Fibroblast of the aortic adventitia (primary cell): ENCODE results near the gene AKT1. TPM values are rescaled to one million over a fixed set of nuclear protein-coding genes. Genes with fewer than 3 reads are reported as not detected.
A peak's percentile ranks its signal among the peaks of the same experiment; 100 is the strongest.

ENCODE experiments used
- DNase-seq: peaks from one replicate; pipeline ENCODE4 v3.0.0-alpha.2; 2010; ENCODE audit warnings: low read depth
- H3K4me3 ChIP-seq: 2 replicates; pipeline ENCODE4 v1.5.1; 2011; ENCODE audit warnings: low read depth, mild to moderate bottlenecking, control low read depth, low read length, moderate library complexity
- CTCF ChIP-seq: IDR thresholded peaks from 2 replicates; pipeline ENCODE4 v1.5.1; 2011; ENCODE audit warnings: mild to moderate bottlenecking, low read length, control low read depth, inconsistent platforms; ENCODE audit not compliant: insufficient read depth
- total RNA-seq: library from RNA; depleted of rRNA; stranded (reverse); fragments of >200 nt; gene quantifications from 2 replicates; pipeline ENCODE4 v1.2.3, GENCODE V29; 2012; ENCODE audit warnings: low replicate concordance

Gene AKT1
- total RNA-seq, 1 donor, result 127 TPM

GRCh38 chr14:104750056-104750752 lies 45.3 kb downstream of the AKT1 start:
- H3K4me3 ChIP-seq, result no peak overlapping the region
- peak; percentile 63 for DNase-seq
- TF ChIP-seq CTCF, result no peak

DNA sequence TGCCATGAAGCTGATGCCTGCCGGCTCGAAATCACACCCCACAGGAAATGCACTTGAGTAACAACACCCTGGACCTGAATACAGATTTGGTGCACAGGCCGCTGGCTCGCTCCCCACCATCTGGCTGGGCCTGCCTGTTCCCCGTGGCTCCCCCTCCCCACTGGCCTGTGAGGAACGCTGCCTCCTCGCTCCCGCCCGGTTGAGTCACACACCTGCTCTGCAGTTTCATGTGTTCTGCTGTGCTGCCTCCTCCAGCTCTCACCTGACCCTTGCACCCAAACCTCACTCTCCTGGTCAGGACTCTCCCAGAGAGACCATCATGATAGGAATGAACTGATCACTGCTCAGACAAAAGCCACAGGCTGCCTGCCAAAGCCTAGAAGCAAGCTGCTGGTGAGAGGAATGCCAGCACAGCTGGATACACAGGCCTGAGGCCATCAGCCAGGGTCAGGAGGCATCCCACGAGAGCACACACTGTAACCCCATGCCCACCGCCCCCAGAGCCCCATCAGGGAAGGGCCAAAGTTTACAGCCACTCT lies 46.4 kb downstream of the AKT1 start:
- H3K4me3 ChIP-seq, result no peak overlapping the region
- TF ChIP-seq CTCF, result no peak
- peak; percentile 61 for DNase-seq

DNA sequence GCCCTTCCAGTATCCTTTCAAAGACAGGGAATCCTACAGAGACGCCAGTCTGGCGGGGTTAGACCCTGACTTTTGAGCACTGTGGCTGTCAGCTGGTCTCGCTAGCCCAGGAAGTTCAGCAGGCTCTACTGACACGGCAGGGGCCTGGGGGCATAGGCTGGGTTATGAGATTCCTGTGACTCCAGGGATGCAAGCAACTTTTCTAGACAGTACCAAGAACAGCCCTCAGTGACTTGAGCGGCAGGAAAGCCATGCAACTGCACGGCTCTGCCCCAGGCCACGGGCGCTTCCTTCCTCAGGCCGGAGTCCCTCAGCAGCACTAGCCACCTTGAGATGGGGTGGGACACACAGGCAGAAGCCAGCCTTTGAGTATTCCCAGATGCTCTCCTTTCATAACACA lies 47.7 kb downstream of the AKT1 start:
- no peak for DNase-seq
- TF ChIP-seq CTCF, result no peak
- no peak overlapping the region for H3K4me3 ChIP-seq

DNA sequence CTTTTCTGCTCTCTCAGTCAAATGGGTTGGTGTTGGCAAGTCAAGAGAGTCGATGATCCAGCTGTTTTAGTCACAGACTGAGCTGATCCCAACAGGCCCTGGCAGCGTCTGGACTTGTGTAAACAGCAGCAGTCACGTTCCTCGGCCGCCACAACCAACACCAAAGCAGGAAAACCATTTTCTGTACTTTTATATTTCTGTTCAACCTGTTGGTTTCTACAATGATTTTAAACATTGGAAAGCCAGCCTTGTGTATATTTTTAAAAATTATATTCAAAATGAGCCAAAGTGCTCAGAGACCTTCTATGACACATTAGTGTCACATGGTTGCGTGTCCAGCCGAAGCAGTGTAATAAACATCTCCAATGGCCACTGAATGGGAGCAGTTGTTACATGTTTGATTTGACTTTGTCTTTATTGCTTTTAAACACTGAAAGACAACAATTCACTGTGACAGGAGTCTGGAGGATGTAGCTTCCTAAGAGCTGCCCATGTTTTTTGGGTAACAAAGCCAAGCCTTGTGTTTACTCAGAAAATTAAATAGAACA lies 48.5 kb downstream of the AKT1 start:
- no peak overlapping the region for H3K4me3 ChIP-seq
- DNase-seq, result peak; percentile 39
- no peak for TF ChIP-seq CTCF

- H3K4me3 ChIP-seq, result no peak overlapping the region
- no peak for DNase-seq
- no peak for TF ChIP-seq CTCF
Measured at GRCh38 chr14:104746071-104746545, 49.4 kb downstream of the AKT1 start.

GRCh38 chr14:104745431-104745830 lies 50.1 kb downstream of the AKT1 start:
- DNase-seq, result no peak
- no peak overlapping the region for H3K4me3 ChIP-seq
- TF ChIP-seq CTCF, result no peak
